Heart left ventricle (tissue), 16 donors: Measurements from ENCODE around the gene NR0B2. TPM values are rescaled to one million over a fixed set of nuclear protein-coding genes. Genes with fewer than 3 reads are reported as not detected.

Experiments used
- ATAC-seq, 4 donors: fragments of 200-7000 bp; cut with Tn5 transposase; one replicate each; pipeline ENCODE4 v1.9.1; 2020 to 2022; ENCODE audit warnings: moderate library complexity in 4 of 4, mild to moderate bottlenecking in 3 of 4, moderate number of reproducible peaks in 1 of 4
- DNase-seq, 5 donors: peaks; one replicate each; pipeline ENCODE4 v3.0.0-alpha.2; 2020
- H3K27ac ChIP-seq, 12 donors: fragments of 200-600 bp; sonication (generic) in 4 of 12; one replicate each; pipeline versions ENCODE4 v1.5.0 to v1.8.0; 2016 to 2022; ENCODE audit warnings: mild to moderate bottlenecking in 2 of 12
- H3K27me3 ChIP-seq, 9 donors: fragments of 200-600 bp; sonication (generic) in 2 of 9; one replicate each; pipeline versions ENCODE4 v1.5.1 to v1.8.0; 2016 to 2022; ENCODE audit warnings: mild to moderate bottlenecking in 3 of 9
- H3K36me3 ChIP-seq, 9 donors: fragments of 200-600 bp; sonication (generic) in 2 of 9; one replicate each; pipeline versions ENCODE4 v1.5.0 to v1.8.0; 2018 to 2022; ENCODE audit warnings: mild to moderate bottlenecking in 2 of 9
- H3K4me1 ChIP-seq, 12 donors: fragments of 200-600 bp; sonication (generic) in 4 of 12; one replicate each; pipeline versions ENCODE4 v1.5.0 to v1.8.0; 2016 to 2022; ENCODE audit warnings: mild to moderate bottlenecking in 3 of 12
- H3K4me3 ChIP-seq, 12 donors: fragments of 200-600 bp; sonication (generic) in 4 of 12; one replicate each; pipeline versions ENCODE4 v1.5.0 to v1.8.0; 2017 to 2022; ENCODE audit warnings: mild to moderate bottlenecking in 9 of 12, moderate library complexity in 4 of 12
- H3K9me3 ChIP-seq, 12 donors: fragments of 200-600 bp; sonication (generic) in 4 of 12; one replicate each; pipeline versions ENCODE4 v1.5.0 to v1.8.0; 2016 to 2022; ENCODE audit warnings: mild to moderate bottlenecking in 1 of 12
- POLR2A ChIP-seq, 2 donors: fragments of 450-650 bp; IDR thresholded peaks; one replicate each; pipeline ENCODE4 v1.6.1; 2017; ENCODE audit warnings: antibody characterized with exemption in 2 of 2, mild to moderate bottlenecking in 2 of 2, moderate library complexity in 2 of 2
- WGBS, 4 donors: extraction: QIAGEN DNeasy Blood & Tissue Kit in 2 of 4; methylation state at CpG; one replicate each; pipeline versions ENCODE4 v1.1.5 to v1.1.7; 2013 to 2018; 5-methylcytosine and 5-hydroxymethylcytosine counted together
- intact Hi-C, 10 donors: fragments of 100-400 bp; cut with DNase I; formaldehyde crosslinking; loops; one replicate each; pipeline versions ENCODE4 v1.11.1 to v1.14.2; 2022
- polyA plus RNA-seq, 2 donors: library from polyadenylated mRNA; stranded (reverse); fragments of 200-250 nt; gene quantifications; one replicate each; pipeline ENCODE4 v1.2.3, GENCODE V29; 2013
- total RNA-seq, 9 donors: library from RNA; depleted of rRNA in 2 of 9; stranded (reverse); fragments of >200 nt in 2 of 9; fragmentation: NEBNext Ultra II Directional in 3 of 9; extraction: Animal tissue kit (Norgen Biotek cat#: 25700) in 3 of 9; gene quantifications; one replicate each; pipeline versions ENCODE4 v1.1.0 to v1.2.4, GENCODE V29; 2016 to 2023
- TF ChIP-seq, protein P1 (sequence below), 12 donors: fragments of 200-600 bp; sonication (generic) in 4 of 12; IDR thresholded peaks; one replicate each; pipeline versions ENCODE4 v1.5.0 to v1.8.0; 2018 to 2022; ENCODE audit warnings: antibody characterized with exemption in 12 of 12, mild to moderate bottlenecking in 5 of 12
- donor health status: ischemic (EF 13 %, LVEDD 7.1; RV severe dilation, severe dysfunction).
- donor health status: healthy with polysubstance abuse.
- donor health status: DM: no; HTN: yes; CAD: no.
- donor health status: DM: no; HTN: no; CAD: no.
- donor health status: ischemic (EF 25% LVEDD 6.9; RV normal size, moderate dysfunction).
- donor health status: ischemic (EF 25% LVEDD 5.7; RV mildly dilated, moderate dysfunction).
- donor health status: healthy.
- donor health status: DM: yes; HTN: yes; CAD: no.
- donor health status: ischemic (EF 35%, LVEDD 5.7; RV mildly dilated, moderate dysfunction).
- donor health status: nonischemic (EF 11% LVEDD 7.7; RV severe dilation, severe dysfunction).
- donor health status: DM: yes; HTN: yes; CAD: no.
- donor health status: PGD.
- donor health status: ischemic (EF 29% LVEDD 5.4; RV normal size, mild dysfunction).
- donor health status: nonischemic (EF 23%, LVEDD 6.1; RV moderate dilation, normal function).

NR0B2 gene
- total and polyA plus RNA-seq, 11 donors, result 2.0 to 19.2 (median 6.6) TPM

DNA sequence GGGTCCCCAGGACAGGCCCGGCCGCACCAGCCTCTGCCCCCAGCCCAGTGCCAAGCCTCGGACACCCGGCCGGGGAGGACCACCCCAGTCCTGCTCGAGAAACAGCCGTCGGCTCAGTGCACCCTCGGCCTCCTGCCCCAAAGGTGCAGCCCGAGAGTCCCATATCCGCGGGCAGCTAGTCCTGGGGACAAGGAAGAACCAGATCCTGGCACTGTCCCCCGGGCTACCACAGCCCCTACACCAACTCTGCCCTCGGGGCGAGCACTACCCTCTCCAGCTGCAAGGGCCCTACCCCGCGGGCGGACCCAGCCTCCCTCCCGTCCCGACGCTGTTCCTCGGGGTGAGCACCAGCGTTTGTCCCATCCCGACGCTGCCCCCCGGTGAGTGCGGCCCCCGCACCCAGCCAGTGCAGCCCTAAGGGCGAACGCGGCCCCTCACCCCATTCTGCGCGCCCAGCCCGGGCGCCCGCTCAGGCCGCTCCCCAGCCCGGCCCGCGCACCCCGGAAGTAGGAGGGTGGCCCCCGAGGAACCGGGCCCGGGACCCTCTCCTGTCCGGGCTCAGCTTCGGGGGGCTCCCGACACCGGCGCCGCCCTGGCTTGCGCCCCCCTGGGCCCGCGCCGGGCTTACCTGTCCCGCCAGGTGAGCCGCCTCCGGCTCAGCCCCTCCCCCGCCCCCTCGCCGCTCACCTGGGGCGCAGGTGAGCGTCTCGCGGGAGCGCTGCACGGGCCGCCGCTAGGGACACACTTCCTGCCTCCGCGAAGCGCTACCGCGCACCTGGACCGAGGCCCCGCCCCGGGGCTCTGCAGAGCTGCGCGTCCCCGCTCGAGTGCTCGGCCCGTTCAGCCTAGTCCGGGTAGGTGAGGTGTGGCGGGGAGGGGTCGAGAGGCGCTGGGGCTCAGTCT is 46.2 kb upstream of the NR0B2 start, which contains the start of gene KDF1:
Gene KDF1 (minus strand): TSS at position 747 of the 903 bp plus-strand sequence. CDS start 8,088 bp downstream, outside the sequence.
- peak within 1 kb of the TSS; percentile 20 to 62 (median 41) for H3K4me3 ChIP-seq

GRCh38 chr1:26959270-26959669 is 45.5 kb upstream of the NR0B2 start:
- no peak overlapping the region for H3K27ac ChIP-seq
- DNase-seq, result no peak
- H3K9me3 ChIP-seq, result peaks cover 0 to 15% (median 3%) of the 10 kb centered on the region in 12 donors
- peak overlapping the region in 3 of 12 donors; percentile 48 to 62 (median 49) for H3K4me3 ChIP-seq
- ATAC-seq, result no peak
- peaks cover 9 to 66% (median 28%) of the 10 kb centered on the region in 9 donors for H3K27me3 ChIP-seq
- H3K4me1 ChIP-seq, result peaks cover 0 to 19% (median 6%) of the 10 kb centered on the region in 12 donors
- intact Hi-C loops, result no loop called here
- H3K36me3 ChIP-seq, result no peaks in the 10 kb centered on the region
- WGBS, 4 donors, result 21 to 29% (median 26%) methylated on average over 12 to 13 of the region's 13 CpGs
- TF ChIP-seq, protein P1, sequence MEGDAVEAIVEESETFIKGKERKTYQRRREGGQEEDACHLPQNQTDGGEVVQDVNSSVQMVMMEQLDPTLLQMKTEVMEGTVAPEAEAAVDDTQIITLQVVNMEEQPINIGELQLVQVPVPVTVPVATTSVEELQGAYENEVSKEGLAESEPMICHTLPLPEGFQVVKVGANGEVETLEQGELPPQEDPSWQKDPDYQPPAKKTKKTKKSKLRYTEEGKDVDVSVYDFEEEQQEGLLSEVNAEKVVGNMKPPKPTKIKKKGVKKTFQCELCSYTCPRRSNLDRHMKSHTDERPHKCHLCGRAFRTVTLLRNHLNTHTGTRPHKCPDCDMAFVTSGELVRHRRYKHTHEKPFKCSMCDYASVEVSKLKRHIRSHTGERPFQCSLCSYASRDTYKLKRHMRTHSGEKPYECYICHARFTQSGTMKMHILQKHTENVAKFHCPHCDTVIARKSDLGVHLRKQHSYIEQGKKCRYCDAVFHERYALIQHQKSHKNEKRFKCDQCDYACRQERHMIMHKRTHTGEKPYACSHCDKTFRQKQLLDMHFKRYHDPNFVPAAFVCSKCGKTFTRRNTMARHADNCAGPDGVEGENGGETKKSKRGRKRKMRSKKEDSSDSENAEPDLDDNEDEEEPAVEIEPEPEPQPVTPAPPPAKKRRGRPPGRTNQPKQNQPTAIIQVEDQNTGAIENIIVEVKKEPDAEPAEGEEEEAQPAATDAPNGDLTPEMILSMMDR (IDR thresholded peaks at IDR 0.05), result no peak
- TF ChIP-seq POLR2A (IDR thresholded peaks at IDR 0.05), result no peak

More for the DNA sequence above, 46.2 kb upstream of the NR0B2 start, which contains the start of gene KDF1:
- H3K4me1 ChIP-seq, result peaks cover 0 to 20% (median 6%) of the 10 kb centered on the region in 12 donors
- ATAC-seq, result peak in 2 of 4 donors; percentile 44 to 58
- TF ChIP-seq POLR2A (IDR thresholded peaks at IDR 0.05), result no peak
- TF ChIP-seq, protein P1 (IDR thresholded peaks at IDR 0.05), result no peak
- 2% methylated on average over 31 to 86 of the region's 86 CpGs for WGBS, 4 donors
- intact Hi-C loops, result loop anchor here in 1 of 10 donors (10.0 kb wide), 1 partner anchor 135 kb away; no protein-coding TSS in a partner anchor
- no peak within 1 kb of the TSS for H3K27ac ChIP-seq
- DNase-seq, result peak in 1 of 5 donors; percentile 24
- peaks cover 0 to 15% (median 3%) of the 10 kb centered on the region in 12 donors for H3K9me3 ChIP-seq
- peaks cover 9 to 63% (median 28%) of the 10 kb centered on the region in 9 donors for H3K27me3 ChIP-seq
- no peaks in the 10 kb centered on the region for H3K36me3 ChIP-seq

GRCh38 chr1:26957306-26957705 is 43.5 kb upstream of the NR0B2 start:
- no peak for DNase-seq
- Histone ChIP-seq H3K4me1 (peaks cover 0 to 12% (median 6%) of the 10 kb centered on the region in 12 donors), H3K36me3 (no peaks in the 10 kb centered on the region), H3K27me3 (peaks cover 9 to 59% (median 28%) of the 10 kb centered on the region in 9 donors), H3K9me3 (peaks cover 0 to 15% (median 3%) of the 10 kb centered on the region in 12 donors), H3K4me3 (no peak overlapping the region), H3K27ac (no peak overlapping the region)
- no peak for ATAC-seq
- 87 to 89% (median 87%) methylated on average over 3 of the region's 3 CpGs for WGBS, 4 donors
- no peak for TF ChIP-seq POLR2A (IDR thresholded peaks at IDR 0.05)
- TF ChIP-seq, protein P1 (IDR thresholded peaks at IDR 0.05), result no peak
- intact Hi-C loops, result no loop called here

DNA sequence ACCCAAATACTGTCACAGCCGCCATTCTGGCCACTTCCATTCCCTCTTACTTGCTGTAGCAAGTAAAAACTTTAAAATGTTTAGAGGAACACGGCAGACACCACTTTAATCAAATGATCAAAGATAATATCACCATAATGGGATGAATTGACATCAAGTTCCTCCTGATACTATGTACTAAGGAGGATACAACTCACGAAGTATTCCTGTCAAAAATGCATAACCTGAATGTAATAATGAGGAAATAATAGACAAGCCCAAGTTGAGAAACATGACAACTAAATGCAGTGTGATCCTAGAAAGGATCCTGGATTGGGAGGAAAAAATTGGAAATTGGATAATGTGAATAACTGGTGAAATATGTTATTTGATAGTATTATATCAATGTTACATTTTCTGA is 42.5 kb upstream of the NR0B2 start:
- H3K27me3 ChIP-seq, result peaks cover 9 to 55% (median 28%) of the 10 kb centered on the region in 9 donors
- no peak for TF ChIP-seq POLR2A (IDR thresholded peaks at IDR 0.05)
- TF ChIP-seq, protein P1 (IDR thresholded peaks at IDR 0.05), result no peak
- ATAC-seq, result no peak
- H3K27ac ChIP-seq, result no peak overlapping the region
- H3K4me3 ChIP-seq, result no peak overlapping the region
- intact Hi-C loops, result no loop called here
- DNase-seq, result no peak
- WGBS, 4 donors, result 72 to 78% (median 76%) methylated on average over 3 of the region's 3 CpGs
- H3K4me1 ChIP-seq, result peaks cover 0 to 12% (median 6%) of the 10 kb centered on the region in 12 donors
- H3K36me3 ChIP-seq, result no peaks in the 10 kb centered on the region
- peaks cover 0 to 15% (median 3%) of the 10 kb centered on the region in 12 donors for H3K9me3 ChIP-seq
